ENCODE measurements around the gene FANCE.

FANCE gene

DNA sequence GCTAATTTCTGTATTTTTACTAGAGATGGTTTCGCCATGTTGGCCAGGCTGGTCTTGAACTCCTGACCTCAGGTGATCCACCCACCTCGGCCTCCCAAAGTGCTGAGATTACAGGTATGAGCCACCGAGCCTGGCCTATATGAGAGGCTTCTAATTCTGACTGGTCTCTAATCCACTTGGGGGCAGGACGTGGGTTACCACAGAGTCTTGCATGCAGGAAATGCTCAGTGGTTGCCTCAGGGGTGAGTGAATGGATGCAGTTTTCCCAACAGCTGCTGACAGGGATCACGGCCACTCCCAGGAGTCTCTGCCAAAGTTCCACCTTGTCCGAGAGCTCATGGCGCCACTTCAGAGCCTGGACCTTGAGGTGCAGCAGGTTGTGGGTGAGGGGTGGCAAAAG lies 6.4 kb upstream of the FANCE start:
- Histone ChIP-seq H3K36me3 (ENCODE audit: low read length) (no peaks in the 10 kb centered on the region), H4K20me1 (ENCODE audit: low read depth, low read length) (no peaks in the 10 kb centered on the region), H3F3A (ENCODE audit: insufficient read depth) (no peaks in the 10 kb centered on the region), H3K9me2 (replicated peaks; ENCODE audit: insufficient read depth, low read length) (no peaks in the 10 kb centered on the region), H3K4me3 (ENCODE audit: insufficient read depth, low read length, poor library complexity, severe bottlenecking) (no peak overlapping the region), H3K27me3 (ENCODE audit: low read length) (no peaks in the 10 kb centered on the region), H3K9me3 (ENCODE audit: insufficient read depth, low read length) (no peaks in the 10 kb centered on the region), H3K79me2 (ENCODE audit: insufficient read depth, low read length) (no peaks in the 10 kb centered on the region), H2AFZ (ENCODE audit: low read depth, low read length, severe bottlenecking) (no peak overlapping the region), H3K27ac (ENCODE audit: low read depth, low read length) (no peak overlapping the region), H3K9ac (ENCODE audit: low read length) (no peak overlapping the region), H3K4me2 (ENCODE audit: low read depth, low read length, poor library complexity, severe bottlenecking) (no peak overlapping the region)
- no peak for TF ChIP-seq EZH2phosphoT487 (conservative IDR thresholded peaks at IDR 0.05; ENCODE audit: low read length)
- TF ChIP-seq, protein P1, sequence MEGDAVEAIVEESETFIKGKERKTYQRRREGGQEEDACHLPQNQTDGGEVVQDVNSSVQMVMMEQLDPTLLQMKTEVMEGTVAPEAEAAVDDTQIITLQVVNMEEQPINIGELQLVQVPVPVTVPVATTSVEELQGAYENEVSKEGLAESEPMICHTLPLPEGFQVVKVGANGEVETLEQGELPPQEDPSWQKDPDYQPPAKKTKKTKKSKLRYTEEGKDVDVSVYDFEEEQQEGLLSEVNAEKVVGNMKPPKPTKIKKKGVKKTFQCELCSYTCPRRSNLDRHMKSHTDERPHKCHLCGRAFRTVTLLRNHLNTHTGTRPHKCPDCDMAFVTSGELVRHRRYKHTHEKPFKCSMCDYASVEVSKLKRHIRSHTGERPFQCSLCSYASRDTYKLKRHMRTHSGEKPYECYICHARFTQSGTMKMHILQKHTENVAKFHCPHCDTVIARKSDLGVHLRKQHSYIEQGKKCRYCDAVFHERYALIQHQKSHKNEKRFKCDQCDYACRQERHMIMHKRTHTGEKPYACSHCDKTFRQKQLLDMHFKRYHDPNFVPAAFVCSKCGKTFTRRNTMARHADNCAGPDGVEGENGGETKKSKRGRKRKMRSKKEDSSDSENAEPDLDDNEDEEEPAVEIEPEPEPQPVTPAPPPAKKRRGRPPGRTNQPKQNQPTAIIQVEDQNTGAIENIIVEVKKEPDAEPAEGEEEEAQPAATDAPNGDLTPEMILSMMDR (IDR thresholded peaks at IDR 0.05; ENCODE audit: insufficient read depth, low read length, poor library complexity, severe bottlenecking): no peak

DNA sequence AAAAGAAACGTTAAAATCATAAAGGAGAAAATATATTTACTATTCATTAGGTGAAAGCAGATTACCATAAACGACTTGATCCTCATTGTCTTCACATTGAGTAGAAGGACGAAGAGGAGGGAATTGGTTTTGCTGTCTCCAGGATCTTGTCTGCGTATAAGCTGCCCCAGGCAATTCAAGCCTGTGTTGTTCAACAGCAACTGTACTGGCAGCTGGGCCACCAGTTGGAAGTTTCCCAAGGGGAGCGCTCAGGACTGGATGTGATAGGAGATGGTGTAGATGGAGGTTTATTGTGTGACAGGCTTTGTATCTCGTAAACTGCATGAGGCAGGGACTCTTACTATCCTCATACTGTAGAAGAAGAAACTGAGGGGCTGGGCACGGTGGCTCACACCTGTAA lies 3.9 kb upstream of the FANCE start:
- Histone ChIP-seq H4K20me1 (ENCODE audit: low read depth, low read length) (0 out of 2 replicates have a peak, but pooled peaks cover 3% of the 10 kb centered on the region), H3K79me2 (ENCODE audit: insufficient read depth, low read length) (peaks cover 3% of the 10 kb centered on the region; the same call in 1 of the 2 replicates), H3K4me2 (ENCODE audit: low read depth, low read length, poor library complexity, severe bottlenecking) (no peak overlapping the region), H3K36me3 (ENCODE audit: low read length) (no peaks in the 10 kb centered on the region), H2AFZ (ENCODE audit: low read depth, low read length, severe bottlenecking) (no peak overlapping the region), H3K9me2 (replicated peaks; ENCODE audit: insufficient read depth, low read length) (no peaks in the 10 kb centered on the region), H3K27me3 (ENCODE audit: low read length) (no peaks in the 10 kb centered on the region), H3K9me3 (ENCODE audit: insufficient read depth, low read length) (no peaks in the 10 kb centered on the region), H3F3A (ENCODE audit: insufficient read depth) (peaks cover 7% of the 10 kb centered on the region; the same call in 1 of the 2 replicates), H3K4me3 (ENCODE audit: insufficient read depth, low read length, poor library complexity, severe bottlenecking) (no peak overlapping the region), H3K9ac (ENCODE audit: low read length) (no peak overlapping the region), H3K27ac (ENCODE audit: low read depth, low read length) (no peak overlapping the region)
- no peak for TF ChIP-seq EZH2phosphoT487 (conservative IDR thresholded peaks at IDR 0.05; ENCODE audit: low read length)
- TF ChIP-seq, protein P1 (IDR thresholded peaks at IDR 0.05; ENCODE audit: insufficient read depth, low read length, poor library complexity, severe bottlenecking): no peak

DNA sequence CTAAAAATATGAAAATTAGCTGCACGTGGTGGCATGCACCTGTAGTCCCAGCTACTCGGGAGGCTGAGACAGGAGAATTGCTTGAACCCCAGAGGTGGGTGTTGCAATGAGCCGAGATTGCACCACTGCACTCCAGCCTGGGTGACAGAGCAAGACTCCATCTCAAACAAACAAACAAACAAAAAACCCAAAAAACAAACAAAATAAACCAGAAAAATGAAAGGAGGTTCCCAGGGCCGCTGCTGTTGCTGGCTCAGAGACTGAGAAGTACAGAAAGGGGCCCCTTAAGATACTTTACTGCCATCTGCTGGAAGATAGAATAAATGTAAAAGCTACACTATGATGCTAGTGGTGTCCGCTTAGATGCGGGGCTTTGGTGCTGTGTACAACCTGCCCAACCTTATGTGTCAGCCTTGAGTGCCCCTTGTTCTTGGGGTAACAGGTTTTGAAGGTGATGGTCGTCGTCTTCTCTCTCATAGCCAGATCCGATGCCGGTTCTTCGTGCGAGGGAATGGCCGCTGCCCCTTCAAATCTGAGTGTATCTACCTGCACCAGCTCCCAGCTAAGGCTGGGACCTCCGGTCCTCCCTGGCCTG lies 2.8 kb upstream of the FANCE start:
- Histone ChIP-seq H3K27me3 (ENCODE audit: low read length) (no peaks in the 10 kb centered on the region), H3F3A (ENCODE audit: insufficient read depth) (peaks cover 9% of the 10 kb centered on the region; the same call in 1 of the 2 replicates), H3K4me2 (ENCODE audit: low read depth, low read length, poor library complexity, severe bottlenecking) (no peak overlapping the region), H3K36me3 (ENCODE audit: low read length) (no peaks in the 10 kb centered on the region), H2AFZ (ENCODE audit: low read depth, low read length, severe bottlenecking) (no peak overlapping the region), H3K9me2 (replicated peaks; ENCODE audit: insufficient read depth, low read length) (no peaks in the 10 kb centered on the region), H3K9ac (ENCODE audit: low read length) (no peak overlapping the region), H3K27ac (ENCODE audit: low read depth, low read length) (no peak overlapping the region), H3K9me3 (ENCODE audit: insufficient read depth, low read length) (no peaks in the 10 kb centered on the region), H3K4me3 (ENCODE audit: insufficient read depth, low read length, poor library complexity, severe bottlenecking) (no peak overlapping the region), H4K20me1 (ENCODE audit: low read depth, low read length) (0 out of 2 replicates have a peak, but pooled peaks cover 7% of the 10 kb centered on the region), H3K79me2 (ENCODE audit: insufficient read depth, low read length) (peaks cover 6% of the 10 kb centered on the region; the same call in 1 of the 2 replicates)
- TF ChIP-seq EZH2phosphoT487 (conservative IDR thresholded peaks at IDR 0.05; ENCODE audit: low read length): no peak

Data from SU-DHL-6 (cell line).